MM.1S (cell line): ENCODE measurements around the gene RBFOX1.

Source experiments
- DNase-seq: peaks from one replicate; pipeline ENCODE4 v3.0.0-alpha.2; 2015
- H2AFZ ChIP-seq: fragments of 300-600 bp; sonication (generic); 2 replicates; pipeline ENCODE4 v1.6.0; 2016; ENCODE audit warnings: antibody characterized with exemption, low read length
- H3F3A ChIP-seq: fragments of 300-600 bp; sonication (generic); 2 replicates; pipeline ENCODE4 v1.6.1; 2016; ENCODE audit warnings: mild to moderate bottlenecking, antibody characterized with exemption, low read length, moderate library complexity, mixed read lengths; ENCODE audit not compliant: insufficient read depth
- H3K27ac ChIP-seq: fragments of 300-600 bp; sonication (generic); 2 replicates; pipeline ENCODE4 v1.5.1; 2016; ENCODE audit warnings: mild to moderate bottlenecking, low read length
- H3K27me3 ChIP-seq: fragments of 300-600 bp; sonication (generic); replicated peaks from 2 replicates; pipeline ENCODE4 v1.6.0; 2016; ENCODE audit warnings: low read length; ENCODE audit not compliant: insufficient read depth
- H3K36me3 ChIP-seq: fragments of 300-600 bp; sonication (generic); replicated peaks from 2 replicates; pipeline ENCODE4 v1.6.1; 2016; ENCODE audit warnings: mild to moderate bottlenecking, low read length, mixed read lengths; ENCODE audit not compliant: insufficient read depth
- H3K4me1 ChIP-seq: fragments of 300-600 bp; sonication (generic); 2 replicates; pipeline ENCODE4 v1.6.1; 2016; ENCODE audit warnings: low read length, mixed read lengths
- H3K4me2 ChIP-seq: fragments of 300-600 bp; sonication (generic); 2 replicates; pipeline ENCODE4 v1.6.0; 2016; ENCODE audit warnings: low read depth, low read length
- H3K4me3 ChIP-seq: fragments of 300-600 bp; sonication (generic); 2 replicates; pipeline ENCODE4 v1.5.1; 2016; ENCODE audit warnings: low read length, mixed read lengths
- H3K79me2 ChIP-seq: fragments of 300-600 bp; sonication (generic); 2 replicates; pipeline ENCODE4 v1.6.1; 2016; ENCODE audit warnings: mixed run types, low read length, mixed read lengths
- H3K9ac ChIP-seq: fragments of 300-600 bp; sonication (generic); 2 replicates; pipeline ENCODE4 v1.6.1; 2016; ENCODE audit warnings: low read length, mixed read lengths
- H3K9me2 ChIP-seq: fragments of 300-600 bp; sonication (generic); replicated peaks from 2 replicates; pipeline ENCODE4 v1.6.1; 2016; ENCODE audit warnings: mild to moderate bottlenecking, low read length, mixed read lengths; ENCODE audit not compliant: insufficient read depth
- H3K9me3 ChIP-seq: fragments of 300-600 bp; sonication (generic); replicated peaks from 2 replicates; pipeline ENCODE4 v1.6.1; 2016; ENCODE audit warnings: mild to moderate bottlenecking, low read length, mixed read lengths; ENCODE audit not compliant: insufficient read depth
- H4K20me1 ChIP-seq: fragments of 300-600 bp; sonication (generic); 2 replicates; pipeline ENCODE4 v1.6.1; 2016; ENCODE audit warnings: mild to moderate bottlenecking, low read length, moderate library complexity, mixed read lengths; ENCODE audit not compliant: insufficient read depth
- EZH2 ChIP-seq: fragments of 300-600 bp; sonication (generic); optimal IDR thresholded peaks from 2 replicates; pipeline ENCODE3; 2017; ENCODE audit warnings: low read depth, mild to moderate bottlenecking, antibody characterized with exemption, low read length, mixed read lengths
- EZH2phosphoT487 ChIP-seq: fragments of 300-600 bp; sonication (generic); IDR thresholded peaks from 2 replicates; pipeline ENCODE4 v1.6.1; 2018; ENCODE audit warnings: antibody characterized with exemption, low read length
- TF ChIP-seq, protein P1 (sequence below): fragments of 300-600 bp; sonication (generic); IDR thresholded peaks from 2 replicates; pipeline ENCODE4 v1.5.1; 2016; ENCODE audit warnings: antibody characterized with exemption, low read length, mixed read lengths

The RBFOX1 gene

DNA sequence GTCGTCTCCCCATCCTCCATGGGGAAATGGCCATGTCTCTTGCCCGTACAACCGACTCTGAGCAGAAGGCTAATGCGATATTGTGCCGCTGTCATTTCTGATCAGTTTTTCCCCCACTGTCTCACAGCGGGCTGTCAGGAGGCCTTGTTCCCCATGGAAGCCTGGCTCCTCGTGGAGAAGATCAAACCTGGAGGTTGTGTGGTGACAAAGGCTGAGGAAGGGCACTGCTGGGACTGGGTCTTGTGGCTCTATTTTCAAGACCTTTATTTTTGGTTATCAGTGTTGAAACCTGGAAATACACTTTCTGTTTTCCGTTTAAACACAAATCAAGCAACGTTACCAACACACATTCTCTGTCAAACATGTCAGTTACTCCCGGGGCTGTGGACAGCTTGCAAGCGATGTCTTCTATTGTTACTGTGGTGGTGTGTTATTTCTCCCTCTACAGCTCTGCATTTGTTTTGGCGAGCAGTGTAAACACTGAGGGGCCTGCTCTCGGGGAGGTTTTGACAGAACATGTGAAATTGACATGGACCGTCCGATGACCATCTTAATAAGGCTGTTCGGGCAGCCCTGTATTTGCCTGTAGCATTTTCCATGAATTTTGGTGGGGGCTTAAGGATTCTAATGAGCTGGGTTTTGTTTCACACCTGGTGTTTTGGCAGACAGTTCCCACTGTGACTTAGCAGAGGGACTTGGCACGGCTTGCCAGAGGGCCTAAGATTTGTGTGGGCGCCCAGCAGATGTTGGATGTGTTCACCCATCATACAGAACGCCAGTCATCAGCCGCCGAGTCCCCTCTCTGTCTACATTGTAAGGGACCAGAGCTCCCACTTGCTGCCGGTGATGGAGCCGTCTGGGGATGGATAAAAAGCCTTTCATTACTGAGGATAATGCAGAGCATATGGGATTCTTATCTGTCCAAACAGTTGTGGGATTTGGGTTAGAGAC, 12.5 kb downstream of the RBFOX1 start:
- no peaks in the 10 kb centered on the region for H3K79me2 ChIP-seq
- H2AFZ ChIP-seq, result no peak overlapping the region
- no peaks in the 10 kb centered on the region for H3K9me2 ChIP-seq
- DNase-seq, result no peak
- no peaks in the 10 kb centered on the region for H3F3A ChIP-seq
- H4K20me1 ChIP-seq, result no peaks in the 10 kb centered on the region
- H3K36me3 ChIP-seq, result no peaks in the 10 kb centered on the region
- H3K9me3 ChIP-seq, result no peaks in the 10 kb centered on the region
- no peak overlapping the region for H3K4me2 ChIP-seq
- H3K4me3 ChIP-seq, result no peak overlapping the region
- H3K27ac ChIP-seq, result no peak overlapping the region
- no peak overlapping the region for H3K9ac ChIP-seq
- H3K4me1 ChIP-seq, result no peaks in the 10 kb centered on the region
- no peaks in the 10 kb centered on the region for H3K27me3 ChIP-seq
- TF ChIP-seq EZH2, result no peak

DNA sequence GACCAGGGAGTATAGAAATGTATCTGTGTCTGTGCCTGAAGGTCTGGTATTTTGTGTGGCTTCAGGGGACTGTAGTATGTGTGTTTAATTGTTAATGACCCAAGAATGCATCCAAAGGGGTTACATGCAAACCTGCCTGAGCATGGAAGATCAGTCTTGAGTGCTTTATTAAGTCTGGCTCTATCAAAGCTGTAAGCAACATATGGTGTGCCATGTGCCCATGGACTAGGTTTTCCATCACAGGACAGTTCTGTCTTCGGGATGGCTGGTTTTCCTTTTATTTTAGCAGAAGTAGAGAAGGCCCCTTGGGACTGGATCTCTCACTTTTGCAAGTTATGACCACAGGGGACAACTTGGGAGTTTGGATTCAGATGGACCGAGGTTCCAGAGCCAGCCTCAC, 18.2 kb downstream of the RBFOX1 start:
- Histone ChIP-seq H4K20me1 (no peaks in the 10 kb centered on the region), H3K9ac (no peak overlapping the region), H3K36me3 (no peaks in the 10 kb centered on the region), H3K27me3 (no peaks in the 10 kb centered on the region), H3K4me2 (no peak overlapping the region), H3K9me2 (no peaks in the 10 kb centered on the region), H3K4me1 (no peaks in the 10 kb centered on the region), H3K9me3 (no peaks in the 10 kb centered on the region), H3F3A (no peaks in the 10 kb centered on the region), H3K4me3 (no peak overlapping the region), H3K79me2 (no peaks in the 10 kb centered on the region), H2AFZ (no peak overlapping the region), H3K27ac (no peak overlapping the region)
- TF ChIP-seq EZH2 (no peak), EZH2phosphoT487 (no peak)
- TF ChIP-seq, protein P1, sequence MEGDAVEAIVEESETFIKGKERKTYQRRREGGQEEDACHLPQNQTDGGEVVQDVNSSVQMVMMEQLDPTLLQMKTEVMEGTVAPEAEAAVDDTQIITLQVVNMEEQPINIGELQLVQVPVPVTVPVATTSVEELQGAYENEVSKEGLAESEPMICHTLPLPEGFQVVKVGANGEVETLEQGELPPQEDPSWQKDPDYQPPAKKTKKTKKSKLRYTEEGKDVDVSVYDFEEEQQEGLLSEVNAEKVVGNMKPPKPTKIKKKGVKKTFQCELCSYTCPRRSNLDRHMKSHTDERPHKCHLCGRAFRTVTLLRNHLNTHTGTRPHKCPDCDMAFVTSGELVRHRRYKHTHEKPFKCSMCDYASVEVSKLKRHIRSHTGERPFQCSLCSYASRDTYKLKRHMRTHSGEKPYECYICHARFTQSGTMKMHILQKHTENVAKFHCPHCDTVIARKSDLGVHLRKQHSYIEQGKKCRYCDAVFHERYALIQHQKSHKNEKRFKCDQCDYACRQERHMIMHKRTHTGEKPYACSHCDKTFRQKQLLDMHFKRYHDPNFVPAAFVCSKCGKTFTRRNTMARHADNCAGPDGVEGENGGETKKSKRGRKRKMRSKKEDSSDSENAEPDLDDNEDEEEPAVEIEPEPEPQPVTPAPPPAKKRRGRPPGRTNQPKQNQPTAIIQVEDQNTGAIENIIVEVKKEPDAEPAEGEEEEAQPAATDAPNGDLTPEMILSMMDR, result no peak
- no peak for DNase-seq

DNA sequence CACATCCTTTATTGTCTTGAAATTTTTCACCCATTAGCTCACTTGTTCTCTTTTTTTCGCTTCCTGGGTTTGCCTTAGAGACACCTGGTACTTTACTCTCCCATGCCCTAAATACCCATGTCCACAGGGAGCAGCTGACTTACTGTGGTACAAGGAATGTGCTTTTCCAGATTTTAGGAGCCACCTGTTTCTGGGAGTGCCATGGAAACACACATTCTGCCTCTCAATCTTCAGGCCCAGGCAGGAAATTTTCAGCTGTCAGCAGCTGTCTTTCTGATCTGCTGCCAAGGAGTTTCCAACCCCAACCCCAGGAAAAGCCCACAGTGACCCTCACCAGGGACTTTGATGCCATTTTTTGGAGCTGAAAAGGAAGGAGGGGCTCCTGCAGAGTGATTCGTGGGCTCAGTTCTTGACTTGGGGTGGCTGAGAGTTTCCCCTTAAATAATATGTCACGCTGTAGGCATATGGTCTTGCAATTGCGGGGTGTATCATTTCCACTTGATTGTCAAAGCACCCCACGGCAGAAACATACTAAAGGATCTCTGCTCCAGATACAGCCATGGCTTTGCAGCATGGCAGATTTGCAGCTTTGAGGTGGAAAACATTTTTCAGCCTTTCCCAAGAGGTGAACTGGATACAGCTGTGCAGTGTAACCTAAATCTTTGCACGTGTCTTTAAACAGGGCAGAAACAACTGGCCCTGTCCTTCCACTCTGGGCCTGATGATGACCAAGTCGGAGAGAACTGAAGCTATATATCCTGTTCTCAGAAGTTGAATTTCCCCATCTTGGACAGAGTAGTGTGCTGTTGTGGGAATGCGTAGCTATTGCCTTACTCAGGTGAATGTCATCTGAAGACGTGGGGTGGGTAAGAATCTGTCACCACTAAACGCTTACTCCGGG, 19.2 kb downstream of the RBFOX1 start:
- Histone ChIP-seq H3K4me2 (no peak overlapping the region), H4K20me1 (no peaks in the 10 kb centered on the region), H3K9me3 (no peaks in the 10 kb centered on the region), H3K27ac (no peak overlapping the region), H3K9ac (no peak overlapping the region), H3K79me2 (no peaks in the 10 kb centered on the region), H2AFZ (no peak overlapping the region), H3K27me3 (no peaks in the 10 kb centered on the region), H3F3A (no peaks in the 10 kb centered on the region), H3K4me1 (no peaks in the 10 kb centered on the region), H3K9me2 (no peaks in the 10 kb centered on the region), H3K36me3 (no peaks in the 10 kb centered on the region), H3K4me3 (no peak overlapping the region)
- TF ChIP-seq EZH2, result no peak
- TF ChIP-seq, protein P1, result no peak
- no peak for TF ChIP-seq EZH2phosphoT487
- DNase-seq, result no peak
